T-helper 1 cell treated with Interleukin-12 subunit alpha and Interleukin-12 subunit beta and Interleukin-4 antibody, amounts not matched to agents 30 μg/mL and 1 μg/mL, for 36 hours (primary cell): ENCODE data around the gene FBLN5.
A peak's percentile ranks its signal among the peaks of the same experiment; 100 is the strongest.
"Not testable (repeated sequence)": the region's sequence is repeated elsewhere in the genome, so short reads cannot be mapped to it uniquely, and the experiment has no call there.

Experiments
- H3K27ac Mint-ChIP-seq: one replicate; pipeline ENCODE4 v1.8.0; 2021; ENCODE audit warnings: mild to moderate bottlenecking, mixed read lengths
- H3K27me3 Mint-ChIP-seq: one replicate; pipeline ENCODE4 v1.8.0; 2021; ENCODE audit warnings: low read depth, mixed read lengths
- H3K36me3 Mint-ChIP-seq: one replicate; pipeline ENCODE4 v1.8.0; 2021; ENCODE audit warnings: low read depth, mixed read lengths
- H3K4me1 Mint-ChIP-seq: one replicate; pipeline ENCODE4 v1.8.0; 2021; ENCODE audit warnings: low read depth, mixed read lengths
- H3K4me3 Mint-ChIP-seq: one replicate; pipeline ENCODE4 v1.8.0; 2021; ENCODE audit warnings: mild to moderate bottlenecking, moderate library complexity, mixed read lengths
- H3K9me3 Mint-ChIP-seq: one replicate; pipeline ENCODE4 v1.8.0; 2021; ENCODE audit warnings: mixed read lengths

Gene FBLN5

GRCh38 chr14:91904483-91904882 lies 43.0 kb downstream of the FBLN5 start:
- Mint-ChIP-seq H3K4me1 (peaks cover 8% of the 10 kb centered on the region), H3K9me3 (no peaks in the 10 kb centered on the region), H3K36me3 (no peaks in the 10 kb centered on the region), H3K4me3 (no peak overlapping the region), H3K27me3 (peaks cover 16% of the 10 kb centered on the region), H3K27ac (no peak overlapping the region)

DNA sequence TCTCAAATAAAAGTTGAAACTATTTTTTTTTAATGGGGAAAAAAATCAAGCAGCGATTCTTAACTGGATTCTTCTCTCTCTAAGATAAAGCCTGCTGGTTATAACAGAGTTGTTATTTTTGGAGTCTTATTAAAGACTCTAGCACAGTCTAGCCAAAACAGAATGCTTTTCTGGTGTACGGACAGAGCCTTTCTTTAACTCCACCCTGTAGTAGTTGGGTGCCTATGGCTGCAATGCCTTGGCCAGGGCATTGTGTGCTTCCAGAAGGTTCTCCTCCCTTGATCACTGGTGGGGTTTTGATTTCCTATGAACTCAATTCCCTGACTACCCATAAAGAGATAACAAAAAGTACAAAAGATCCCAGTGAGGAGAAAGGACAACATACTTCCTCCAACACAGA lies 44.4 kb downstream of the FBLN5 start:
- H3K36me3 Mint-ChIP-seq = no peaks in the 10 kb centered on the region
- no peaks in the 10 kb centered on the region for H3K9me3 Mint-ChIP-seq
- no peak overlapping the region for H3K4me3 Mint-ChIP-seq
- no peak overlapping the region for H3K27ac Mint-ChIP-seq
- H3K4me1 Mint-ChIP-seq = peaks cover 5% of the 10 kb centered on the region
- peaks cover 13% of the 10 kb centered on the region for H3K27me3 Mint-ChIP-seq

DNA sequence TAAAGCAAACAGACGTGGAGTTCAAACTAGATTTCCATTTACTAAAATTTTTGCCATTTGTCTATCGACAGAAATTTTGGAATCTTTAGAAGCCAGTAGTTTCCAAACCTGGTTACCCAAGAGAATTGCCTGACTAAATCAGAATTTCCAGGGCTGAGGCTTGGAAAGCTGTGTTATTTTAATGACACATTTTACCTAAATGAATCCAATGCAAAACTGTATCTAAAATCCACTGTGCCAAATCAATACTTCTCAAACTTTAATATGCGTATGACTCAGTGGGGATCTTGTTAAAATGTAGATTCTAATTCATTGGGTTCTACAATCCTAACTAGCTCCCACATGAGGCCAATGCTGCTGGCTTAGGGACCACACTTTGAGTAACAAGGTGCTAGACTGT lies 45.2 kb downstream of the FBLN5 start:
- Mint-ChIP-seq H3K4me3 (no peak overlapping the region), H3K27ac (no peak overlapping the region), H3K36me3 (no peaks in the 10 kb centered on the region), H3K27me3 (peaks cover 12% of the 10 kb centered on the region), H3K4me1 (peaks cover 2% of the 10 kb centered on the region), H3K9me3 (peaks cover 2% of the 10 kb centered on the region)

DNA sequence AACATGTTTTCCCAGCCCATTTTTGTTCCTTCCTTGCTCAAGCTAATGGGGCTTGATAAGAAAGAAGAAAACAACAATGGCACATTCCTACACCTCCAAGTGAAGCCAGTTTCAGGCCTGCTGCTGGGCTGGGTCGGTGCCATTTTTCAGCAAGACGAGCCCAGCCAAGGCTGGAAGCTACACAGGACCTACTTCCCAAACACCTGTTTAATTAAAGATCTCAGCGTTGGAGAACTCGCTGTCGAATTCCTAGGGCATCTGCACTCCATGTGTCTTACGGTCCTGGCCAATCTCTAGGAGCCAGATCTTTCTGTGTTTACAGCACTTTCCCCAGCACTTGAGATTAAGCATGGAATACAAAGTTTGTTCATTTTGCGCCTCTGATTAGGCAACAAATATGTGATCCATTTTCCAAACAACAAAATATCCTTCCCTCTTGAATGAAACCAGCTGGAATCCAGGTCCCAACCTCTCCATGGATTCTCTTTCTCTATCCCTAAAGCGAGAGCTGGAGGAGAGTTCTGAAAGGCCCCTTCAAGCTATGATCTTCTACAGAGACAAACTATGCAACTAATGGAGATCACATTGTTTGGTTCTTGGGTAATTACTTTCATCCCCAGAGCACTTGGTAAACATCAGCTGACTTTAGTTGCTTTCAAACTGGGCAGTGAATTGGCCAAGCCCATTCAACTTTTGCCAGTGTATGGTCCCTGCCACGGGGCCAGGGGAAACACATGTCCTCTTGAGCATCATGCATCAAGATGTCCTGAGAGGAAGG lies 45.9 kb downstream of the FBLN5 start:
- peaks cover 16% of the 10 kb centered on the region for H3K27me3 Mint-ChIP-seq
- H3K27ac Mint-ChIP-seq = no peak overlapping the region
- H3K4me1 Mint-ChIP-seq = peaks cover 2% of the 10 kb centered on the region
- H3K36me3 Mint-ChIP-seq = no peaks in the 10 kb centered on the region
- H3K9me3 Mint-ChIP-seq = peaks cover 5% of the 10 kb centered on the region
- H3K4me3 Mint-ChIP-seq = no peak overlapping the region

- peaks cover 5% of the 10 kb centered on the region for H3K9me3 Mint-ChIP-seq
- H3K27me3 Mint-ChIP-seq = peaks cover 16% of the 10 kb centered on the region
- no peak overlapping the region for H3K27ac Mint-ChIP-seq
- no peak overlapping the region for H3K4me3 Mint-ChIP-seq
- peaks cover 2% of the 10 kb centered on the region for H3K4me1 Mint-ChIP-seq
- H3K36me3 Mint-ChIP-seq = no peaks in the 10 kb centered on the region
Observed at GRCh38 chr14:91899806-91900205, 47.7 kb downstream of the FBLN5 start.

DNA sequence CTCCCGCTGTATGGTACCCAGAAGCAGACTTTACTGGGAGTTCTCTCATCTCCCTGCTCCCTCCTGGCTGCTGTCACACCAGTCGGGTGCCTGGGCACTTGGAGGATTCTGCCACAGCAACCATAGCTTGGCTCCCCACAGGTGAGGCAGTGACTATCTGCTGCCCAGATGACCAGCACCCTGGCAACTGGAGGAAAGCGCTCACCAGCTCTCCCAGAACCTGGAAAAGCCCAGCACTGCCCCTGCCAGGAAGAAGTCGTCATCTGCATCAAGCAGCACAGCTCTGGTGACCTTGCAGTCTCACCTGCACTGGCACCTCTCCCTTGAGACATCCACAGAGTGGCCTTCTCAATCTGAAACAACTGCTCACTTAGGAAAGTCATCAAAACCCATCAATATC lies 48.3 kb downstream of the FBLN5 start:
- Mint-ChIP-seq H3K9me3 (peaks cover 5% of the 10 kb centered on the region), H3K27ac (no peak overlapping the region), H3K4me1 (peaks cover 2% of the 10 kb centered on the region), H3K27me3 (peaks cover 16% of the 10 kb centered on the region), H3K4me3 (no peak overlapping the region), H3K36me3 (no peaks in the 10 kb centered on the region)

GRCh38 chr14:91898372-91898771 lies 49.1 kb downstream of the FBLN5 start:
- H3K36me3 Mint-ChIP-seq = no peaks in the 10 kb centered on the region
- peaks cover 10% of the 10 kb centered on the region for H3K27me3 Mint-ChIP-seq
- peaks cover 5% of the 10 kb centered on the region for H3K4me1 Mint-ChIP-seq
- peaks cover 5% of the 10 kb centered on the region for H3K9me3 Mint-ChIP-seq
- no peak overlapping the region for H3K4me3 Mint-ChIP-seq
- no peak overlapping the region for H3K27ac Mint-ChIP-seq

DNA sequence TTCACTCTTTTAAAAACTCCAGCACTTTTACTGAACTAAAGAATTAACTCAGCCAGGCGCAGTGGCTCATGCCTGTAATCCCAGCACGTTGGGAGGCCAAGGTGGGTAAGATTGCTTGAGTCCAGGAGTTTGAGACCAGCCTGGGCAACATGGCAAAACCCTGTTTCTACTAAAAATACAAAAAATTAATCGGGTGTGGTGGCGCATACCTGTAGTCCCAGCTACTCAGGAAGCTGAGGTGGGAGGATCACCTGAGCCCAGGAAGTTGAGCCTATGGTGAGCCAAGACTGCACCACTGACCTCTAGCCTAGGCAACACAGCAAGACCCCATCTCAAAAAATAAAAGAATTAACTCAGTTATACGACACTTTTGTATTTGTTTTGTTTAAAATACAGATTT lies 49.8 kb downstream of the FBLN5 start:
- not testable (repeated sequence) for H3K4me3 Mint-ChIP-seq, H3K27ac Mint-ChIP-seq, H3K36me3 Mint-ChIP-seq, H3K27me3 Mint-ChIP-seq, H3K9me3 Mint-ChIP-seq
- peaks cover 11% of the 10 kb centered on the region for H3K4me1 Mint-ChIP-seq

- H3K4me3 Mint-ChIP-seq = no peak overlapping the region
- peaks cover 15% of the 10 kb centered on the region for H3K4me1 Mint-ChIP-seq
Observed at GRCh38 chr14:91897106-91897701, 50.3 kb downstream of the FBLN5 start.

DNA sequence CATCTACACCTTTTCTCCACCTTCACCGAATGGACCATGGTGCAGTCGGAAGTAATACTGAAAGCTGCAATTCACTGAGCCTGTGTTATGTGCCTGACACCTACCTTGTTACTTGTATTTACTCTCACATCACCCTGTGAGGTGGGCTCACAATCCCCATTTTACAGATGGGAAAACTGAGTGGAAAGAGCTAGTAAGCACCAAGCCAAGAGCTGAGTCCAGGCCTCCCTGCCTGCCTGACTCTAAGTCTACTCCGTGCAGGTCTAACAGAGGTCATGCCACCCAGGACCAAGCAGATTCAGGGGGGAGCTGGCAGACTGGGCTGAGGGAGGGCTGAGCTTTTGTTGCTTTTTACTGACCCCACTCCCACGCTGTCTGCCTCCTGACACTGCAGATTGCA lies 51.1 kb downstream of the FBLN5 start:
- Mint-ChIP-seq H3K4me3 (no peak overlapping the region), H3K36me3 (no peaks in the 10 kb centered on the region), H3K9me3 (peaks cover 5% of the 10 kb centered on the region), H3K27ac (no peak overlapping the region), H3K27me3 (peaks cover 5% of the 10 kb centered on the region), H3K4me1 (peaks cover 16% of the 10 kb centered on the region)

More at GRCh38 chr14:91897106-91897701, 50.3 kb downstream of the FBLN5 start:
- Mint-ChIP-seq H3K27me3 (peaks cover 10% of the 10 kb centered on the region), H3K9me3 (peaks cover 5% of the 10 kb centered on the region), H3K36me3 (no peaks in the 10 kb centered on the region), H3K27ac (no peak overlapping the region)

GRCh38 chr14:91893669-91894068 lies 53.8 kb downstream of the FBLN5 start:
- peaks cover 4% of the 10 kb centered on the region for H3K27me3 Mint-ChIP-seq
- H3K4me3 Mint-ChIP-seq = no peak overlapping the region
- H3K36me3 Mint-ChIP-seq = no peaks in the 10 kb centered on the region
- peaks cover 23% of the 10 kb centered on the region for H3K4me1 Mint-ChIP-seq
- peak overlapping the region; percentile 68 for H3K27ac Mint-ChIP-seq
- H3K9me3 Mint-ChIP-seq = peaks cover 5% of the 10 kb centered on the region

DNA sequence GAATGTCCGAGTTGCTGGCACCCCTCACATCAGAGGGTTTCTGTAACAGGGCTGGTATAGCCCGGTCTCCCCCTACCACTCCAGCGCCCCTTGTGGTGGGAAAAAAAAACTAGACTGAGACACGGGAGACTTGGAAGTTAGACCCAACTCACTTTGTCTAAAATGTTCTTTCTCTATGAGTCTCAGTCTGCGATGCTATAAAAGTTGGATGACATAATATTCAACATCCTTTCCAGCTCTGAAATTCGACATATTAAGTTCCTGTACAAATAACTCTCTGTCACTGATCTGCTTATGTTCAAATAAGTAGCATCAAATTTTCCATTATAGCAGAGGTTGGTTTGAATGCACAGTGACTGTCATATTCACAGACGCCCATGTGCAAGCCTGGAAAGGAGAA lies 54.5 kb downstream of the FBLN5 start:
- H3K4me1 Mint-ChIP-seq = peaks cover 23% of the 10 kb centered on the region
- H3K36me3 Mint-ChIP-seq = no peaks in the 10 kb centered on the region

DNA sequence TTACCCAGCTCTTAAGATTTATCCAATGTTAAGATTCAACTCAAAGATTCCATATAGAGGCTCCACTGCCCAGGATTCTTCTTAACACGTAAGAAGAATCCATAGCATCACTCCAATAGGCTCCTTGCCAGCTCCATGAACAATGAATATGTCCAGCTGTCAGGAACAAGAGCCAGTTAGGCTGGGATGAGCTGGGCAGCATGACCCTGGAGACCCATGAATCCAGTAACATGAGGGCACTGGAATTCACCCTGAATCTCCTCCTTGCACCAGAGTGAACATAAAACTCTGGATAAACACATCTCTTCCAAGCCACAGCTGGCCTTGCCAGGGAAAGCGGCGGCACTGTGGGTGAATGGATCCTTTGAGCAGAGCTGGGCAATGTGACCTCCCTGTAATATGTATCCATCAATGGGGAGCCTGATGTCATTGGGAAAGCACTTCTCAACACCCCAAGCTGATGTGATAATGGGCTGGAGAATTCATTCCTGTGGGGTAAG lies 55.7 kb downstream of the FBLN5 start:
- H3K4me3 Mint-ChIP-seq = no peak overlapping the region

More for the DNA sequence above, 54.5 kb downstream of the FBLN5 start:
- Mint-ChIP-seq H3K9me3 (peaks cover 5% of the 10 kb centered on the region), H3K4me3 (no peak overlapping the region), H3K27ac (no peak overlapping the region), H3K27me3 (peaks cover 4% of the 10 kb centered on the region)

GRCh38 chr14:91891101-91891500 lies 56.4 kb downstream of the FBLN5 start:
- Mint-ChIP-seq H3K4me3 (no peak overlapping the region), H3K27me3 (no peaks in the 10 kb centered on the region), H3K36me3 (no peaks in the 10 kb centered on the region), H3K27ac (no peak overlapping the region), H3K4me1 (peaks cover 23% of the 10 kb centered on the region), H3K9me3 (no peaks in the 10 kb centered on the region)

More for the DNA sequence above, 55.7 kb downstream of the FBLN5 start:
- H3K27ac Mint-ChIP-seq = no peak overlapping the region
- peaks cover 23% of the 10 kb centered on the region for H3K4me1 Mint-ChIP-seq
- H3K27me3 Mint-ChIP-seq = no peaks in the 10 kb centered on the region
- no peaks in the 10 kb centered on the region for H3K9me3 Mint-ChIP-seq
- no peaks in the 10 kb centered on the region for H3K36me3 Mint-ChIP-seq

DNA sequence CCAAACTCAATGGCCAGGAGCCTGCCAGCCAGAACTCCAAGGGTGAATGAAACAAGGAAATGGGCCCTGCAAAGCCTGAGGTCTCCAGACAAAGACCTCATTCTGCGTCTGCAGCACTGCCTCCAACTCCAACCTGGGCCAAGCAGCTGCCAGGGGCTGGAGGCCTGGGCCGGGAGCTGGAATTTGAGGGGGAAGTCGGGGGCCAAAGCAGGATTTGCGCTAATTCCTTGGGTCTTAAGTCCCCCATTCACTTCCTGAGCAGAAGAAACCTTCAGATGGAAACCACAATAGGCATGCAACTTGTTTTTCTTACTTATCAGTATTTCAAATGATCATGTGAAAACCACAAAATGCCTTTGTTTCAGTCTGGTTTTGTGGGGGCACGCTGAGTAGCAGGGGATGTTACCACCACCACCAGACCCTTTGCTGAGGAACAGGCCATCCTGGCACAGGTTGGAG lies 57.2 kb downstream of the FBLN5 start:
- no peaks in the 10 kb centered on the region for H3K36me3 Mint-ChIP-seq
- no peak overlapping the region for H3K4me3 Mint-ChIP-seq
- no peak overlapping the region for H3K27ac Mint-ChIP-seq
- H3K9me3 Mint-ChIP-seq = no peaks in the 10 kb centered on the region
- no peaks in the 10 kb centered on the region for H3K27me3 Mint-ChIP-seq
- H3K4me1 Mint-ChIP-seq = peaks cover 24% of the 10 kb centered on the region
